ENCODE results near the gene PCDHB1. TPM values are rescaled to one million over a fixed set of nuclear protein-coding genes. Genes with fewer than 3 reads are reported as not detected.
A peak's percentile ranks its signal among the peaks of the same experiment; 100 is the strongest.

PCDHB1 gene
- total and polyA plus RNA-seq, 4 donors: 0.01 to 0.28 (median 0.08) TPM

DNA sequence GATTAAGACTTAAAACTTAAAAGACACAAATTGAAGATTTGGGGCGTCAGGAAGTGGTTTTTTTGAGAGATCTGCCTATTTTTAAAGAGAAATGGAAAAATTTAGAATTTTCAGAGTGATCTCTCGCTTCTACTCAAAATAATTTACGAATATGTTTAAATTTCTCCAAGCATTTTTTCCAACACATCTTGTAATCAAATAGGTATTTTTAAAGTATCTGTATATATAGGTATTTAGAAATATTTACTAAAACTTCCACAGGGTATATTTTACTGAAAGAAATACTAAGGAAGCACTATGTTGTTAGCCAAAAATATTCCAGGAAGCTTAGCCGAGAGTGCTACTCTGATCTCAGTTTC is 9.8 kb upstream of the PCDHB1 start:
- Histone ChIP-seq H3K27ac (ENCODE audit: low read depth in 1 of 2, low read length in 1 of 2) (no peak overlapping the region), H3K9me3 (ENCODE audit: control insufficient read depth in 4 of 4, insufficient read depth in 3 of 4, low read length in 3 of 4) (peaks cover 0 to 5% (median 0%) of the 10 kb centered on the region in 4 donors), H3K4me3 (no peak overlapping the region), H3K9ac (ENCODE audit: insufficient read depth in 1 of 2, low read length in 2 of 2) (no peak overlapping the region), H3K36me3 (ENCODE audit: control insufficient read depth in 4 of 4, insufficient read depth in 4 of 4, low read length in 4 of 4) (no peaks in the 10 kb centered on the region), H3K27me3 (ENCODE audit: control insufficient read depth in 3 of 3, insufficient read depth in 3 of 3, low read length in 2 of 3) (no peaks in the 10 kb centered on the region), H3K4me1 (ENCODE audit: control insufficient read depth in 5 of 5, insufficient read depth in 5 of 5, low read length in 5 of 5) (no peaks in the 10 kb centered on the region)
- ATAC-seq (ENCODE audit: insufficient read depth, low FRiP score) (no peak), DNase-seq (no peak)
- TF ChIP-seq CTCF (IDR thresholded peaks at IDR 0.05; ENCODE audit: control extremely low read depth, extremely low read depth): no peak
- WGBS, 2 donors: 20 to 21% methylated on average over 4 of the region's 4 CpGs

DNA sequence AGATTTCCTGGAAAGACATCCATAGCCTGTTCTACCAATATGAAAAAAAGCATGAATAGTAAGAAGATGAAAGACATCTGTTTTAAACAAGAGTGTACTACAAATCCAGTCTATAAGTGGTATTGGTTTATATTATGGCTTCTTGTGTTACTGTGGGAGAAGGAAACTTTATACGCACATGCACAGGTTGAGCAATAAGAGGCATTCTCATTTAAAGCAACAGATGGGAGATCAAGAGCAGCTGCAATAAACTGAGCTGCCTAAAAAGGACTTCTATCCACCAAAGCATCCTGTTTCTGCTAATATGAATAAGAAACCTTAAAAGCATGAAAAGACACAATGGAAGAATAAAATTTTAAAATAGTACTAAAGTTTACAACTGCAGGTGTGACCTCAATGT is 8.6 kb upstream of the PCDHB1 start:
- Histone ChIP-seq H3K4me3 (no peak overlapping the region), H3K9ac (ENCODE audit: insufficient read depth in 1 of 2, low read length in 2 of 2) (no peak overlapping the region), H3K36me3 (ENCODE audit: control insufficient read depth in 4 of 4, insufficient read depth in 4 of 4, low read length in 4 of 4) (no peaks in the 10 kb centered on the region), H3K9me3 (ENCODE audit: control insufficient read depth in 4 of 4, insufficient read depth in 3 of 4, low read length in 3 of 4) (peaks cover 0 to 5% (median 1%) of the 10 kb centered on the region in 4 donors), H3K4me1 (ENCODE audit: control insufficient read depth in 5 of 5, insufficient read depth in 5 of 5, low read length in 5 of 5) (no peaks in the 10 kb centered on the region), H3K27ac (ENCODE audit: low read depth in 1 of 2, low read length in 1 of 2) (no peak overlapping the region), H3K27me3 (ENCODE audit: control insufficient read depth in 3 of 3, insufficient read depth in 3 of 3, low read length in 2 of 3) (no peaks in the 10 kb centered on the region)
- DNase-seq: no peak
- no peak for ATAC-seq (ENCODE audit: insufficient read depth, low FRiP score)
- TF ChIP-seq CTCF (IDR thresholded peaks at IDR 0.05; ENCODE audit: control extremely low read depth, extremely low read depth): no peak
- WGBS, 2 donors: 59 to 70% methylated on average over 1 of the region's 1 CpG

- H3K4me1 ChIP-seq (ENCODE audit: control insufficient read depth in 5 of 5, insufficient read depth in 5 of 5, low read length in 5 of 5): peaks cover 0 to 3% (median 0%) of the 10 kb centered on the region in 5 donors
- no peaks in the 10 kb centered on the region for H3K36me3 ChIP-seq (ENCODE audit: control insufficient read depth in 4 of 4, insufficient read depth in 4 of 4, low read length in 4 of 4)
- H3K27me3 ChIP-seq (ENCODE audit: control insufficient read depth in 3 of 3, insufficient read depth in 3 of 3, low read length in 2 of 3): peaks cover 3 to 10% (median 5%) of the 10 kb centered on the region in 3 donors
- ATAC-seq (ENCODE audit: insufficient read depth, low FRiP score) (peak; percentile 13), DNase-seq (no peak)
- no peak for TF ChIP-seq CTCF (IDR thresholded peaks at IDR 0.05; ENCODE audit: control extremely low read depth, extremely low read depth)
- 7 to 13% methylated on average over 19 of the region's 19 CpGs for WGBS, 2 donors
- no peak overlapping the region for H3K9ac ChIP-seq (ENCODE audit: insufficient read depth in 1 of 2, low read length in 2 of 2)
- H3K9me3 ChIP-seq (ENCODE audit: control insufficient read depth in 4 of 4, insufficient read depth in 3 of 4, low read length in 3 of 4): peaks cover 0 to 14% (median 1%) of the 10 kb centered on the region in 4 donors
- no peak overlapping the region for H3K27ac ChIP-seq (ENCODE audit: low read depth in 1 of 2, low read length in 1 of 2)
- peak overlapping the region; percentile 42 for H3K4me3 ChIP-seq
These were observed 320 bp downstream of the PCDHB1 start for GRCh38 chr5:141051521-141051866.

DNA sequence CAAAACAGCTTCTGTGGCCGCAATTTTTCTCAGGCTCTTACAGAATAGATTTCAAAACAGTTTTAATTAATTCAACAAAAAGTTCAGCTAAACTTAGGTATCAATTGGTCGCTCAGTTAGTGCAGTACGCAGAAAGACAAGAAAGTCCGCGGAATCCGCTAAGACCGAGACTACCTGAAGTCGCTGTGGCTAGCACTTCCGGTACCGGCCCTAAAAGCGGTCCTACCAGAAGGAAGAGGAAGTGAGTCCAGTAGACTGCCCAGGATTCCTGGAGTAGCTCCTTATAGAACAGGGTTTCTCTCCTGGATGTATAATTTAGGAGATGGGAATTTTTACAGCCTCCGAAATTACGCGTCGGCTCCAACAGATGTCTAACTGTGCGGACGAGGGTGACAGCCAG is 26.7 kb downstream of the PCDHB1 start:
- 45 to 53% methylated on average over 17 of the region's 17 CpGs for WGBS, 2 donors
- Histone ChIP-seq H3K9ac (ENCODE audit: insufficient read depth in 1 of 2, low read length in 2 of 2) (no peak overlapping the region), H3K36me3 (ENCODE audit: control insufficient read depth in 4 of 4, insufficient read depth in 4 of 4, low read length in 4 of 4) (no peaks in the 10 kb centered on the region), H3K27me3 (ENCODE audit: control insufficient read depth in 3 of 3, insufficient read depth in 3 of 3, low read length in 2 of 3) (no peaks in the 10 kb centered on the region), H3K4me1 (ENCODE audit: control insufficient read depth in 5 of 5, insufficient read depth in 5 of 5, low read length in 5 of 5) (no peaks in the 10 kb centered on the region), H3K4me3 (no peak overlapping the region), H3K9me3 (ENCODE audit: control insufficient read depth in 4 of 4, insufficient read depth in 3 of 4, low read length in 3 of 4) (peaks cover 0 to 6% (median 3%) of the 10 kb centered on the region in 4 donors), H3K27ac (ENCODE audit: low read depth in 1 of 2, low read length in 1 of 2) (no peak overlapping the region)
- ATAC-seq (ENCODE audit: insufficient read depth, low FRiP score): no peak
- TF ChIP-seq CTCF (IDR thresholded peaks at IDR 0.05; ENCODE audit: control extremely low read depth, extremely low read depth): no peak
- DNase-seq: no peak

Measured in lung (tissue), 12 donors.